GM12878 (cell line): ENCODE data around the gene SLC22A23. TPM values are rescaled to one million over a fixed set of nuclear protein-coding genes. Genes with fewer than 3 reads are reported as not detected.

Experiments used
- ATAC-seq: fragments of 200-7000 bp; cut with Tn5 transposase; 3 replicates; pipeline ENCODE4 v1.9.1; 2020; ENCODE audit warnings: mild to moderate bottlenecking, moderate library complexity
- BruUV-seq: library from RNA; stranded (reverse); fragments of 400-500 nt; replicated peaks from 2 replicates; lab custom pipeline; 2021; lab: Mats Ljungman, UMichigan
- CTCF ChIA-PET: fragments of 300-600 bp; sonication (Branson Sonifier 250); formaldehyde crosslinking; extraction: SDS; loops from one replicate; lab custom pipeline; 2021; ENCODE audit warnings: inconsistent platforms; lab: Yijun Ruan, JAX
- POLR2A ChIA-PET: fragments of 350-600 bp; formaldehyde crosslinking; extraction: SDS; loops from one replicate; lab custom pipeline; 2021; ENCODE audit warnings: inconsistent platforms; lab: Charles Lee
- RAD21 ChIA-PET: fragments of 300-600 bp; sonication (Branson Sonifier 250); formaldehyde crosslinking; loops from one replicate; lab custom pipeline; 2023; ENCODE audit warnings: antibody characterized with exemption; ENCODE audit not compliant: unreplicated experiment; lab: Charles Lee
- SMC1A ChIA-PET: fragments of 300-600 bp; sonication (Branson Sonifier 250); formaldehyde crosslinking; loops from one replicate; lab custom pipeline; 2023; ENCODE audit not compliant: unreplicated experiment, uncharacterized antibody; lab: Charles Lee
- DNase-seq: peaks from one replicate; pipeline ENCODE4 v3.0.0-alpha.2; 2011; ENCODE audit warnings: low read depth, low spot score
- FAIRE-seq: peaks from 3 replicates; lab custom pipeline; 2011; peaks lifted over from hg19 to GRCh38; lab: Jason Lieb, UNC
- H2AFZ ChIP-seq: 2 replicates; pipeline ENCODE4 v1.6.0; 2011; ENCODE audit warnings: low read depth, low read length, control low read depth; ENCODE audit not compliant: control insufficient read depth
- H3K27ac ChIP-seq: 2 replicates; pipeline ENCODE4 v1.5.1; 2011; ENCODE audit warnings: control low read depth; ENCODE audit not compliant: control insufficient read depth, insufficient read depth
- H3K27me3 ChIP-seq, 2 experiments: replicated peaks in 1 of 2; 2 replicates each; pipeline versions ENCODE4 v1.6.0 to v1.6.1; 2011; ENCODE audit warnings: low read length in 1 of 2; ENCODE audit not compliant: control insufficient read depth in 2 of 2, insufficient read depth in 2 of 2
- H3K36me3 ChIP-seq, 2 experiments: 2 replicates each; pipeline ENCODE4 v1.5.1; 2011; ENCODE audit warnings: low read length in 1 of 2; ENCODE audit not compliant: control insufficient read depth in 2 of 2, insufficient read depth in 2 of 2
- H3K4me1 ChIP-seq: 2 replicates; pipeline ENCODE4 v1.6.1; 2011; ENCODE audit warnings: mild to moderate bottlenecking, low read length, moderate library complexity, mixed read lengths; ENCODE audit not compliant: control insufficient read depth, insufficient read depth
- H3K4me2 ChIP-seq: 2 replicates; pipeline ENCODE4 v1.6.0; 2011; ENCODE audit warnings: control low read depth; ENCODE audit not compliant: control insufficient read depth, insufficient read depth
- H3K4me3 ChIP-seq: fragments of 200-600 bp; sonication (generic); 2 replicates; pipeline ENCODE4 v1.5.1; 2016
- H3K79me2 ChIP-seq: 2 replicates; pipeline ENCODE4 v1.6.0; 2011; ENCODE audit warnings: low read length; ENCODE audit not compliant: control insufficient read depth, insufficient read depth
- H3K9ac ChIP-seq: 2 replicates; pipeline ENCODE4 v1.8.0; 2011; ENCODE audit warnings: low read length, control low read depth, mixed read lengths; ENCODE audit not compliant: control insufficient read depth, insufficient read depth
- H3K9me3 ChIP-seq: replicated peaks from 3 replicates; pipeline ENCODE4 v1.5.1; 2011; ENCODE audit warnings: mild to moderate bottlenecking, low read length; ENCODE audit not compliant: control insufficient read depth, insufficient read depth
- H4K20me1 ChIP-seq: 2 replicates; pipeline ENCODE4 v1.6.0; 2011; ENCODE audit not compliant: control insufficient read depth, insufficient read depth
- ATF2 ChIP-seq: IDR thresholded peaks from 2 replicates; pipeline ENCODE4 v1.6.1; 2012; ENCODE audit warnings: low read length, inconsistent platforms
- BCL11A ChIP-seq: IDR thresholded peaks from 2 replicates; pipeline ENCODE4 v1.6.1; 2011; ENCODE audit warnings: low read depth, low read length
- BCLAF1 ChIP-seq: fragments of 450-650 bp; IDR thresholded peaks from 2 replicates; pipeline ENCODE4 v1.6.1; 2017; ENCODE audit warnings: antibody characterized with exemption, mild to moderate bottlenecking, moderate library complexity
- CBFB ChIP-seq: IDR thresholded peaks from 2 replicates; pipeline ENCODE4 v1.6.1; 2016; ENCODE audit warnings: antibody characterized with exemption, low read depth
- CBX5 ChIP-seq: sonication (generic); IDR thresholded peaks from 2 replicates; pipeline ENCODE4 v1.6.1; 2016; ENCODE audit warnings: low read depth, moderate library complexity, mild to moderate bottlenecking, inconsistent platforms
- CHD1 ChIP-seq: IDR thresholded peaks from 2 replicates; pipeline ENCODE4 v1.6.1; 2012; ENCODE audit warnings: low read depth, low read length, improper control_type of control experiment
- ETV6 ChIP-seq, 2 experiments: fragments of 450-650 bp in 1 of 2; IDR thresholded peaks in 1 of 2; conservative IDR thresholded peaks in 1 of 2; 2 replicates each; pipeline ENCODE4 v1.6.1; 2014; ENCODE audit warnings: antibody characterized with exemption in 1 of 2, borderline replicate concordance in 1 of 2, low read depth in 1 of 2, mild to moderate bottlenecking in 1 of 2, moderate library complexity in 1 of 2
- FOXK2 ChIP-seq: fragments of 450-650 bp; IDR thresholded peaks from 2 replicates; pipeline ENCODE4 v1.6.1; 2017; ENCODE audit warnings: mild to moderate bottlenecking, moderate library complexity
- IRF4 ChIP-seq: IDR thresholded peaks from 2 replicates; pipeline ENCODE4 v1.6.1; 2011; ENCODE audit warnings: low read depth, low read length
- NR2C2 ChIP-seq: IDR thresholded peaks from 2 replicates; pipeline ENCODE4 v1.6.1; 2011; ENCODE audit warnings: borderline replicate concordance, low read depth; ENCODE audit not compliant: control insufficient read depth, insufficient read length
- NR2F1 ChIP-seq: fragments of 450-650 bp; conservative IDR thresholded peaks from 2 replicates; pipeline ENCODE4 v1.6.1; 2017; ENCODE audit warnings: mild to moderate bottlenecking
- PAX5 ChIP-seq: IDR thresholded peaks from 2 replicates; pipeline ENCODE4 v1.6.1; 2011; ENCODE audit warnings: low read depth, low read length, borderline replicate concordance
- POLR2AphosphoS5 ChIP-seq: IDR thresholded peaks from 2 replicates; pipeline ENCODE4 v1.6.1; 2011; ENCODE audit warnings: mild to moderate bottlenecking, low read length, inconsistent platforms
- RB1 ChIP-seq: fragments of 450-650 bp; formaldehyde crosslinking; IDR thresholded peaks from 2 replicates; pipeline ENCODE4 v1.6.1; 2017; ENCODE audit warnings: mild to moderate bottlenecking, borderline replicate concordance
- SPI1 ChIP-seq: IDR thresholded peaks from 2 replicates; pipeline ENCODE4 v1.6.1; 2011; ENCODE audit warnings: low read depth, mild to moderate bottlenecking, low read length, moderate library complexity, borderline replicate concordance; ENCODE audit not compliant: insufficient read depth
- YY1 ChIP-seq: IDR thresholded peaks from 2 replicates; pipeline ENCODE4 v1.6.1; 2011; ENCODE audit warnings: low read depth, mild to moderate bottlenecking, low read length
- ZNF207 ChIP-seq: fragments of 450-650 bp; IDR thresholded peaks from 2 replicates; pipeline ENCODE4 v1.6.1; 2014; ENCODE audit warnings: antibody characterized with exemption, mild to moderate bottlenecking, borderline replicate concordance
- ZNF24 ChIP-seq: fragments of 450-650 bp; IDR thresholded peaks from 2 replicates; pipeline ENCODE4 v1.6.1; 2017; ENCODE audit warnings: antibody characterized with exemption, mild to moderate bottlenecking
- in situ Hi-C: fragments of 300-500 bp; cut with MboI; formaldehyde crosslinking; loops from 9 replicates; pipeline ENCODE4 v1.14.3; 2018; ENCODE audit warnings: mixed read lengths
- intact Hi-C: fragments of 100-400 bp; cut with micrococcal nuclease; formaldehyde crosslinking; loops from one replicate; pipeline ENCODE4 v1.14.2; 2022; ENCODE audit not compliant: unreplicated experiment
- polyA plus RNA-seq, 11 experiments: library from polyadenylated mRNA; depleted of rRNA in 4 of 11; unstranded in 6 of 11; stranded (reverse) in 5 of 11; fragments of >200 nt; fragmentation: Nextera tagmentation in 4 of 11; fragmentation: Illumina TruSeq in 1 of 11; extraction: Ambion mirVana in 4 of 11; extraction: Trizol in 1 of 11; gene quantifications; 1 replicate in 1 of 11; 2 replicates in 10 of 11; pipeline versions ENCODE4 v1.2.1 to v1.2.3, GENCODE V29; 2011 to 2016; ENCODE audit warnings: inconsistent platforms in 2 of 11, missing spikeins in 2 of 11, low read depth in 1 of 11
- total RNA-seq, 4 experiments: library from RNA; depleted of rRNA in 3 of 4; stranded (reverse); fragments of >200 nt in 3 of 4; fragmentation: Illumina TruSeq in 1 of 4; extraction: Trizol in 1 of 4; gene quantifications; 2 replicates each; pipeline versions ENCODE4 v1.2.1 to v1.2.3, GENCODE V29; 2013 to 2021

Gene SLC22A23
- total and polyA plus RNA-seq, 10 of the 15 experiments (the other 5 are each of a cell fraction or from before 2014, with no cell fraction given): 0.20 to 2.4 (median 0.74) TPM

GRCh38 chr6:3325210-3325609 lies 131.6 kb downstream of the SLC22A23 start:
- TF ChIP-seq CBX5 (no peak), CHD1 (no peak), IRF4 (no peak), NR2F1 (no peak), ATF2 (no peak), SPI1 (no peak), FOXK2 (no peak), YY1 (no peak), NR2C2 (no peak), BCLAF1 (no peak), ZNF24 (no peak), ZNF207 (no peak), CBFB (no peak), POLR2AphosphoS5 (no peak), BCL11A (no peak), PAX5 (no peak), RB1 (no peak), ETV6 (conservative IDR thresholded peaks at IDR 0.05 in 1 of 2, IDR thresholded peaks at IDR 0.05 in 1 of 2; ENCODE audit: borderline replicate concordance in 1 of 2, low read depth in 1 of 2) (no peak)

More at GRCh38 chr6:3325210-3325609, 131.6 kb downstream of the SLC22A23 start:
- Histone ChIP-seq H3K9me3 (no peaks in the 10 kb centered on the region), H2AFZ (no peak overlapping the region), H3K9ac (no peak overlapping the region), H3K4me1 (no peaks in the 10 kb centered on the region; the same call in 1 of the 2 replicates), H3K27ac (no peak overlapping the region), H4K20me1 (no peaks in the 10 kb centered on the region), H3K36me3 (no peaks in the 10 kb centered on the region), H3K4me2 (no peak overlapping the region), H3K27me3 (no peaks in the 10 kb centered on the region; a peak in 1 of 4 replicates), H3K79me2 (no peaks in the 10 kb centered on the region), H3K4me3 (no peak overlapping the region)
- ATAC-seq (no peak; the same call in 2 of the 3 replicates), DNase-seq (no peak), FAIRE-seq (no peak)
- POLR2A ChIA-PET: interaction anchor here (0.8 to 2.1 kb wide), 4 partner anchors 12 to 129 kb away, joined by 4 to 10 read pairs (median 5); no protein-coding TSS in a partner anchor
- intact Hi-C loops (no loop called here), in situ Hi-C loops (no loop called here)
- BruUV-seq: no TSS peak
- RAD21 ChIA-PET: interaction anchor here (1.0 to 3.2 kb wide), 11 partner anchors 8 to 129 kb away, joined by 3 to 24 read pairs (median 5); no protein-coding TSS in a partner anchor
- SMC1A ChIA-PET: interaction anchor here (0.9 to 6.5 kb wide), 12 partner anchors 7 to 129 kb away, joined by 3 to 41 read pairs (median 4); no protein-coding TSS in a partner anchor
- CTCF ChIA-PET: interaction anchor here (0.6 to 2.0 kb wide), 7 partner anchors 8 to 1566 kb away, joined by 3 to 11 read pairs (median 3); no protein-coding TSS in a partner anchor
